ENCODE results near the gene BRAP.
"Not testable (repeated sequence)": the region's sequence is repeated elsewhere in the genome, so short reads cannot be mapped to it uniquely, and the experiment has no call there.

The BRAP gene

DNA sequence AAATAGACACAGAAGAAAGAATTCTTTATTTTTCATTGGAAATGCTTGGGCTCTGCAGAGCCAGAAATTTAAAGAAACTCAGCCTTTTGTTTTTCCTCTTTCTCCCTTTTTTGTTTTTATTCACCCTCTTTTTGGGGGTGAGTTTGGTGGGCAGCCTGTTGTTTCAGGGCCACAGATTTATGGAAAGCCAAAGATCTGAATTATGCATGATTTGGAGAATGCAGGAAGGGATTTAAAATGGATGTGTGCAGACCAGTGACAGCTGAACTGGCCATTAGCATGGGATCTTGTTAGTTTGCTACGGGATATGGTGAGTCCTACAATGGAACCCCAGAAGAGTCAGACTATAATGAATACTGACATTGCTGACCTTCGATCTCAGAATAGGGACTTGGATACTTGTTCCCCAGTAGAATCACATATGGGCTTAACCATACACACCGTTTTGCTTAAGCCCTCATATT is 79.0 kb downstream of the BRAP start:
- DNase-seq, result no peak

DNA sequence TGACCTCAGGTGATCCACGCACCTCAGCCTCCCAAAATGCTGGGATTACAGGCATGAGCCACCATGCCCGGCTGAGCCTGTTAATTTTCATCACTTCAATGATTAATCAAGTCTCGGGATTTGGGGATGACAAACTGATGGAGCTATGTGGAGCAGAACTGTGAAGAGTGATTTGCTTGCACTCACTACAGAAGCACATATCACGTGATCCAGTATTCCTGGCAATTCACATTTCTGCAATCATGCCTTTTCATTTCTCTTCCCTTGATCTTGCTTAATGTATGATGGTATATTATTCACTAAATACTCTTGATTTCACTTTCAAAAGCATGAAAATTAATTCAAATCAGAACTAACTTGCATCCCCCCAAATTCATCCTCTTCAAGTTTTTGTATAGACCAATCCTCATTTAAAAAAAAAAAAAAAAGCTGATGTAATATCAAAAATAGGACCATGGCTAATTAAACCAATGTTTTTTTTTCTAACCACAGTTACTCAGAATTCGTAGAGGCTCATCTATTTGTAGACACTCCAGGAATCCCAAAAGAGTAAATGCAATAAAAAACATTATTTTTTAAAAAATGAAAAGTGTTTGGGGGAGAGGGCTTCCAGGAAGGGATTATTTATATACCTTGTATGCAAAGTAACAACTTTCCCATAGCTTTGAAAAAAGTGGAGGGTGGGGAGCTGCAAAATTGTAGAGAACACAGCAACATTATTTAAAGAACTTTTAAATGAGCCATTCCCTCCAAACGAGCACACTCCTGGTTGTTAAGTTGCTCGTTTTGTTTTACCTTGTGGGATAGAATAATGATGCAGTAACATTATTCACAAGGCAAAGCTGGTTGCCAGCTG is 79.6 kb downstream of the BRAP start:
- DNase-seq, result no peak

DNA sequence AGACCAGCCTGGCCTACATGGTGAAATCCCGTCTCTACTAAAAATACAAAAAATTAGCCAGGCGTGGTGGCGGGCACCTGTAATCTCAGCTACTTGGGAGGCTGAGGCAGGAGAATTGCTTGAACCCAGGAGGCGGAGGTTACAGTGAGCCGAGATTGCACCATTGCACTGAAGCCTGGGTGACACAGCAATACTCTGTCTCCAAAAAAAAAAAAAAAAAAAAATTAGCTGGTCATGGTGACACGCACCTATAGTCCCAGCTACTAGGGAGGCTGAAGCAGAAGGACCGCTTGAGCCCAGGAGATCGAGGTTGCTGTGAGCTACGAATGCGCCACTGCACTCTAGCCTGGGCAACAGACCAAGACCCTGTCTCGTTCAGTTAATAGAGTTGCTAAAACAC is 82.9 kb downstream of the BRAP start:
- not testable (repeated sequence) for DNase-seq

DNA sequence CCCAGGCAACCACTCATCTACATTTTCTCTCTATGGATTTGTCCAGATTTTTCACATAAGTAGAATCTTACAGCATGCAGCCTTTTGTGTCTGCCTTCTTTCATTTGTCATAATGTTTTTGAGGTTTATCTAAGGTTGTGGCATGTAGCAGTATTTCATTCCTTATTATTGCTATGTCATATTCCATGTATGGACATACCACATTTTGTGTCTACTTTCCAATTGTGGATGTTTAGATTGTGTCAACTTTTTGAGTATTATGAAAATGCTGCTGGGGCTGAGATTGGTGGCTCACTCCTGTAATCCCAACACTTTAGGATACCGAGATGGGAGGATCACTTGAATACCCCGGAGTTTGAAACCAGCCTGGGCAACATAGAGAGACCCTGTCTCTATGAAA is 83.4 kb downstream of the BRAP start:
- DNase-seq, result no peak

DNA sequence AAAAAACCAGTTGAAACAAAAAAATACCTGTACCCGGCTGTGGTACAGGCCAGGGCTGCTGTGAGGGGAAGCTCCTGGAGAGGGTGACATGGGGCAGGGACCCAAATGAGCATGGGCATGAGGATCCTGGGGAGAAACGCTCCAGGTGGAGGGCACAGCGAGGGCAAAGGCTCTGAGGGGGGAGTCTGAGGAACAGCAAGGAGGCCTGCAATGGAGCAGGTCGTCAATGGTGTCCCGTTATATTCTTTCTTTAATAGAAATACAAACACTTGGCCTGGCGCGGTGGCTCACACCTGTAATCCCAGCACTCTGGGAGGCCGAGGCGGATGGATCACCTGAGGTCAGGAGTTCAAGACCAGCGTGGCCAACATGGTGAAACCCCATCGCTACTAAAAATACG is 84.8 kb downstream of the BRAP start:
- not testable (repeated sequence) for DNase-seq

DNA sequence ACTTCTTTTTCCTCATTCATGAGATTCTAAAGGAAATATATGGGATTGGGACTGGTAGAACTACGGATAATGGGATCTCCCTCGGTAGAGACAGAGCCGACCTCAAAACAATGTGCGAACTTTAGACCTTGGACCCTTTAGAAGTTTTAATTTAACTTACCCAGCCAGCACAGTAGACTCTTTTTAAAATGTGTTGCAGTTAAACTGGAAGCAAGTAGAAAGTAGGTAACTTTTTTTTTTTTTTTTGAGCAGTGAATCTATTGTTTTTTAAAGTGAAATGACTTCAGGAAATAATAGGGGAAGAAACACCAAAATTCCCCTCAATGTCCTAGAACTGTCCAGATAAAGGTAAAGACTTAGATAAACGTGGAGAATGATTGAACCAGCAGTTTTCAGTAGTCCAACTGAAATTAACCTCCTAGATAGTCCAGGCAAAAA is 85.5 kb downstream of the BRAP start:
- DNase-seq, result no peak

DNA sequence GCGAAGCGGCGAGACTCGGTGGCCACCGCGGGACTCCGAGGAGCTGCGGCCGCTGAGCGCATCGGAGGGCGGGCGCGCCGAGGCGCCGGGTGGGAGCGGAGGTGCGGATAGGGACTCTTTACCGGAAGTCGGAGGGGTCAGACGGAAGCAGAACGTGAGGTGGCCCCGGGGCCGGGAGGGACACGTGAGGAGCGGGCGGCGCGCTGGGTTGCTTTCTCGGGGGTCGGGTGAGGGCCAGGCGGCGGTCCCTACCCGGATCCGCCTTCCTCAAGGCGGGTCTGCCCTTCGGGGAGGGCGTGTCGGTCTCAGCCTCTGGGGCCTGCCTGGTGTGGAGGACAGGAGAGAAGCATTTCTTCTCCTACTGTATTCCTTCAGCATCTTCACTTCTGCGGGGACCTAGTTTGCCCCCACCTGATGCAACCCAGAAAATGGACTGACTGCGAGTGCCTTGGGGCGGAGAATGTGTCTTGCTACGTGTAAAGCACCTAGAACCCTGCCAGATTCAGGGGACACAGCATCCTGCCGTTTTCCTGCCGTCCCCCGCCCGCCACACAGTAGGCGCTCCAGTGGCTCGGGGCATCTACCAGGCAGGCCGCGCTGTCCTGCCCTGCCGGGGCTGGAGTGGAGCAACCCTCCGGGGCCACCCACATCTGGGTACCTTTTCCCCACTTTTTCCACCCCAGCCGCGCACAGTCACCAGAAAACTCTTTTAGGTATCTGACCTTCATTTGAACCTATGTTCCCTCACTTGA is 86.1 kb downstream of the BRAP start:
- DNase-seq, result peak; percentile 87

DNA sequence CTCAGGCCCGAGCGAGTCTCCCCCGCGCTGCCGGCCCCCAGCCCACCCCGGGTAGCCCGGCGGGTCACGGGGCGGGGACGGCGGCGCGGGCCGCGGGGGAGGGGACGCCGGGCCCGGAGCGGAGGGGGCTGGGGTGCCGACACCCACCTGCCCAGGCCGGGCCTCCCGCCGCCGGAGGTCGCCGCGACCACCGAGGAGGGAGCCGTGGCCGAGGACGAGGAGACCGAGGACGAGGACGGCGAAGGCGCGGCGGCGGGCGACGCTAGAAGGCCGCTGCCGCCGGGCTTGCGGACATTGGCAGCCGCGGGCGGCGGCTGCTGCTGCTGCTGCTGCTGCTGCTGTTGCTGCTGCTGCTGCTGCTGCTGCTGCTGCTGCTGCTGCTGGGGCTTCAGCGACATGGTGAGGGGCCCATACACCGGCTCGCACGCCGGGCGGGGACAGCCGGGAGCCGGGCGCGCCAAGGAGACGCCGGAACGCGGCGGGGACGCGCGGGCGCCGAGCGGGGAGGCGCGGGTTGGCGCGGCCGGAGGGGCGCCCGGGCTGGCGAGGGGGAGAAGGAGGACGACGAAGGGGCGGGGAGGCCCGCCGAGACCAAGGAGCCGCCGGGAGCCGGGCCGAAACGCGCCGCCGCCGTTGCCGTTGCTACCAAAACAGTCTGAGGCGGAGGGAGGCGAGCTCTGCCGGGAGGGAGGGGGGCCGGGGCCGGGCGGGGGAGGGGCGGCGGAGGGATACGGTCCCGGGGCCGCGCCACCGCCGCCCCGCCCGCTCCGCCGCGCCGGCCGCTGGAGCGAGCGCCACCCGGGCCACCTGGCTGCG is 86.9 kb downstream of the BRAP start, which contains the start of gene ATXN2:
Gene ATXN2, minus strand, starts transcription at position 679 of the 816 bp plus-strand sequence. Its CDS starts 281 bp downstream, at position 398.
- peak; percentile 81 for DNase-seq

DNA sequence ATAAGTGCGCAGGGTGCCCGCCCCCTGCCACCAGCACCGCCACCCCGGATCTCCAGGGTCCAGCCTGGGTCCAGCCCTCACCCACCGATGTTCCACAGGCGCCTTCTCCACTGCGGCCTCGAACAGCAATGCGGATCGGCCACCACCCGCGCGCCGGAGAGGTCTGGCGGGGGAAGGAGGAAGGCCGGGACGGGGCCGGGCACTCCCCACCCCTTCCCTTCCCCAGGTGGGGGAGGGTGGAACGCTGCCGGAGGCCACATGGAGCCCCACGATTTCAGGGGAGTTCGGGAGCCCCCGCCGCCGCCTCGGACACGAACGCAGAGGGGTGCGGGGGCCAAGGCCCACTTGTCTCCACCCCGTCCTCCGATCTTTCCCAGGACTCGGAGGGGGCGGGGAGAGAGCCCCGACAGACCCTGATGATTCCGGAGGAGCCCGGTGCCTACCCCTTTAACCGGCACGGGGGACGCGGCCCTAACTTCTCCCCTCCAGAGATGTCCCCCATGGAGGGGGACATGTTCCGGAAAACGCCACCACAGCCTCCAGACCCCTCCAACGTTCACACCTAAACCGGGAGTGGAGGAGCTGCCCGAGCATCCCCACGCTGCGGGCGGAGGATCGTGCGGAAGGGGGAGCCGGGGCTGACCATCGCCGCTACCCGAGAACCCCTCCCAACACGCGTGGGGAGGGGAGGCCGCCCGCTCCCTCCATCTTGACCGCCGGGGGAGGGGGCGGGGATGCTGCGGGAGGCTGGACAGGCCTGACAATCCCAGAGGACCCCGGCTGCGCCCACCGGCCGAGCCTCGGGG is 87.7 kb downstream of the BRAP start:
- peak; percentile 33 for DNase-seq

DNA sequence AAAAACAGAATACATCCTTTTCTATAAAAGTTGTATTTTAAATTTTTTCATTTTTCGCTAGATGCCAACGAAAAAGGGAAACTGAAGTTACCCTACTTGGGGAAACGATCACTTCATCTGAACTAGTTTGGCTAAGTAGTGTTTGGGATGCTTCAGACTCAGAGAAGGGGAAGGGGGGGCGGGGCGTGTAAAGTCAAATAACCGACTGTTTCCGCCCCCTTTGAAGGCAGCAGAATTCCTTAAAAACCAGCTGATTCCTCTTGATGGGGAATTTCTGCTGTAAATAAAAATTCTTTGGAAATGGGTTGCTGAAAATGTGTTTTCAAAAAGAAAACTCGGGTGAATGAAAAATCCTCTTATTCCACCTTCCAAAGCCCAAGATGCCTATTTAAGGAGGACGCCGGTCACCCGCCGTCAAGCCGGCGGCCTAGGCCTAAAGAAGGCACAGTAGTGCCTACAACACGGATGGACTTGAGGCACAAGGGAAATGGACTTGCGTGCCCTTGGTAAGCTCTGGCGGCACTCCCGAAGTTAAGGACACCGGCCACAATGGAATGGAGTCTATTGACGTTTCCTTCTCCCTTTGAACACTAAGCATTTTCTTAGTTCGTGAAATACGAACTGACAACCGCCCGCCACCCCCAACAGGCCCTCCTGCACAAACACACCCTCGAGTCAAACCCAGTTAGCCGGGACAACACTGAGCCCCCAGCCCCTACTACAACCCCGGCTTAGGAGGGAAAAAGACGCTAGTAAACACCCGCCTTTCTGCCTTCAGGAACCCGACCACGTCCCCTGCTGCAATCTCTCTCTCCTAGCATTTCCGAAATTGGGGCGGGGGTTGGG is 88.5 kb downstream of the BRAP start:
- DNase-seq, result peak; percentile 25

DNA sequence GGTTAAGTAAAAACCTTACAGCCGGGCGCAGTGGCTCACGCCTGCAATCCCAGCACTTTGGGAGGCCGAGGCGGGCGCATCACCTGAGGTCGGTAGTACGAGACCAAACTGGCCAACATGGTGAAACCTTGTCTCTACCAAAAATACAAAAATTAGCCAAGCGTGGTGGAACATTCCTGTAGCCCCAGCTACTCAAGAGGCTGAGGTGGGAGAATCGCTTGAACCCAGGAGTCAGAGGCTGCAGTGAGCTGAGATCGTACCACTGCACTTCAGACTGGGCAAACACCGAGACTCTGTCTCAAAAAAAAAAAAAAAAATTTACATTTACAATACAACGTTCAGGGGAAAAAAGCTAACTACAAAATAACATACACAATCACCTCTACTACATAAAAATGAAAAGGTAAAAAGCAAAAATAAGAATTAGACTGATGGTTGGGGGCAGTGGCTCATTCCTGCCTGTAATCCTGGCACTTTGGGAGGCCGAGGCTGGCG is 90.4 kb downstream of the BRAP start:
- DNase-seq, result not testable (repeated sequence)
